Measurements from ENCODE around the gene DDX27. TPM values are rescaled to one million over a fixed set of nuclear protein-coding genes. Genes with fewer than 3 reads are reported as not detected.
"Not testable (repeated sequence)": the region's sequence is repeated elsewhere in the genome, so short reads cannot be mapped to it uniquely, and the experiment has no call there.

Gene DDX27
- polyA plus RNA-seq, 1 donor, result 48.4 TPM

DNA sequence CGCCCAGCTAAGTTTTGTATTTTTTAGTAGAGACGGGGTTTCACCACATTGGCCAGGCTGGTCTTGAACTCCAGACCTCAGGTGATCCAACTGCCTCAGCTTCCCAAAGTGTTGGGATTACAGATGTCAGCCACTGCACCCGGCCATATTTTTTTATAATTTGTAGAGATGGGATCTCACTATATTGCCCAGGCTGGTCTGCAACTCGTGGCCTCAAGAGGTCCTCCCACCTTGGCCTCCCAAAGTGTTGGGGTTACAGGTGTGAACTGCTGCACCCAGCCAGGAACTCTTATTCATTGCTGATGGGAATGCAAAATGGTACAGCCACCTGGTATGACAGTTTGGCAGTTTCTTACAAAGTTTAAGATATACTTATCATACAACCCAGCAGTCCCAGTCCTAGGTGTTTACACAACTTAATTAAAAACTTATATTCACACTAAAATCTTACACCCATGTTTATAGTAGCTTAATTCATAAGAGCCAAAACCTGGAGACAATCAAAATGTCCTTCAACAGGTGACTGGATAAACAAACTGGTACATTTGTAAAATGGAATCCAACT lies 19.4 kb upstream of the DDX27 start:
- no peak for DNase-seq

DNA sequence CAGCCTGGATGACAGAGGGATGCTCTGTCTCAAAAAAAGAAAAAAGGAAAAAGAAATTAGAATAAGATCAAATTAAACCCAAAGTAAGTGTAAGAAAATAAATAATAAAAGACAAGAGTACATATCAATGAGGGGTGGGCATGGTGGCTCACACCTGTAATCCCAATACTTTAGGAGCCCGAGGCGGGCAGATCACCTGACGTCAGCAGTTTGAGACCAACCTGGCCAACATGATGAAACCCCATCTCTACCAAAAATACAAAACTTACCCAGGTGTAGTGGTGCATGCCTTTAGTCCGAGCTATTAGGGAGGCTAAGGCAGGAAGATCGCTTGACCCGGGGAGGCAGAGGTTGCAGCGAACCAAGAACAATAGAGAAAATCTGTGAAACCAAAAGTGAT lies 16.2 kb upstream of the DDX27 start:
- no peak for DNase-seq

DNA sequence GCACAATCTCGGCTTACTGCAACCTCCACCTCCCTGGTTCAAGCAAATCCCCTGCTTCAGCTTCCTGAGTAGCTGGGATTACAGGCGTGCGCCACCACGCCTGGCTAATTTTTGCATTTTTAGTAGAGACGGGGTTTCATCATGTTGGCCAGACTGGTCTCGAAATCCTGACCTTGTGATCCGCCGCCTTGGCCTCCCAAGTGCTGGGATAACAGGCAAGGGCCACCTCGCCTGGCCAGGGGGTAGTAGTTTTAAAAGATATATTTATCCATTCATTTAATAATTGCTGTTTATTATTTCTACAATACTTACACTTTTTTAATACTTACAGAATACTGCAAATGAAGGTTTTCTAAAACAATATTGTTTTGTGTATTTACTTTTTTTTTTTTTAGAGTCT lies 15.5 kb upstream of the DDX27 start:
- no peak for DNase-seq

DNA sequence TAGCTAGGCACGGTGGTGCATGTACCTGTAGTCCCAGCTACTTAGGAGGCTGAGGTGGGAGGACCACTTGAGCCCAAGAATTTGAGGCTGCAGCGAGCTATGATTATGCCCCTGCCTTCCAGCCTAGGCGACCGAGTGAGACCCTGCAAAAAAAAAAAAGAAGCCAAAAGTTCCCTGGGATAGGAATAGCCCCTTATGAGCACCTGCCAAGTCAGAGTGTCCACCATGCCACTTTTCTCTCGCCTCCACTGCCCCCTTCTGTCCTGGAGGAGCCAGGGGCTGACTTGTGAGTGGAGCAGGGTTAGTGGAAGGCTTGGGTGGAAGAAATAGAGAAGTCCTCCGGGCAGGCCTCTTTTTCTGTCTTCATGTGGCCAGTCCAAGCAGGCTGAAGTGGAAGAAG lies 12.1 kb upstream of the DDX27 start:
- no peak for DNase-seq

DNA sequence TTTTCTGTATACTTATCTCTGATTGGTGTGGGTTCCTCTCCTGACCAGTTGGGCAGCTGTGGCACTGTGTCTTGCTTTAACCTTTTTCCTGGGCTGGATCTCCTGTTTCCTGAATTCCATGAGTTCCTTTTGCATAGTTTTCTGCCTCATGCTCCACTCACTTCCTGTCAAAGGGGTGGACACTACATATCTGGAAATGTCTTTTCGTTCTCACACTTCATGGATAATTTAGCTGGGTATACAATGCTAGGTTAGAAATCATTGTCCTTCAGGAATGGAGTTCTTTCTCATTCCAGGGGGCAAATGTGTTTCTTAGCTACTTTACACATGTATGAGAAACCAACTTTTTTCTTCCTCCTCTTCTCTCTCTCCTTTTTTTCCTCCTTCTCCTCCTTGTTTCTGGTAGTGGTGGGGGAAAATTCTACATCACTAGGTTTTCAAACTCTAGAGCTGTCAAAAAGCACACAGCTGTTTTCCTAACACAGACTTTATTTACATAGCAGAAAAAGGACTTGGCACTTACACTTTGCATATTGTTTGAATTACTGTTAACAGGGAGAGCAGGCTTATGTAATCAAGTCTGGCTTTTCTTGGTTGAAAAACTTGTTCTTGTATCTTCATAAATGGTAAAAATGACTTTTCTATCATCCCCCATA lies 9.0 kb upstream of the DDX27 start:
- DNase-seq, result no peak

DNA sequence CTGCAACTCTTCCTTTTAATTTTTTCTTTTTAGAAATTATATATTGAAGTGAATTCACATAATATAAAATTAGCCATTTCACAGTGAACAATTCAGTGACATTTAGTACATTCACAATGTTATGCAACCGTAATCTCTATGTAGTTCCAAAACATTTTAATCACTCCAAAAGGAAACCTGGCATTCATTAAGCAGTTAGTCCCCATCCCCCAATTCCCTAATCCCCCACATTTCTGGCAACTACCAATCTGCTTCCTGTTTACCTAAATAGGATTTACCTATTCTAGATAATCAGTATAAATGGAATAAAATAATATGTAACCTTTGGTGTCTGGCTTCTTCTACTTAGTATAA lies 8.5 kb upstream of the DDX27 start:
- no peak for DNase-seq

DNA sequence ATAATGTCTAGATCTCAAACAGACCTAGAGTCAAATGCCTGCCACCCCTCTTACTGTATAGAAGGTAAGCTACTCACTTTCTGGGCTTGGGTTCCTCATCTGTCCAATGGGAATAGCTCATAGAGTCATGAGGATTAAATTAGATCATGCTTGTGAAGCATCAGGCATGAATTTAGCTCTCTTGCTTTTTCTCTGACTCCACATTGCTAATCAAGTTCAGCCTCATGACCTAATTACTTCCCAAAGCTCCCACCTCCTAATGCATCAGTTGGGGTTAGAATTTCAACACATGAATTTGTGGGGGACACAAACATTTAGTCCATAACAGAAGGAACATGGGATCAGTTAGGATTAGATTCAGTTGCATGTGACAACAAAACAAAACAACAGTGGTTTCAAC lies 4.6 kb upstream of the DDX27 start:
- DNase-seq, result no peak

DNA sequence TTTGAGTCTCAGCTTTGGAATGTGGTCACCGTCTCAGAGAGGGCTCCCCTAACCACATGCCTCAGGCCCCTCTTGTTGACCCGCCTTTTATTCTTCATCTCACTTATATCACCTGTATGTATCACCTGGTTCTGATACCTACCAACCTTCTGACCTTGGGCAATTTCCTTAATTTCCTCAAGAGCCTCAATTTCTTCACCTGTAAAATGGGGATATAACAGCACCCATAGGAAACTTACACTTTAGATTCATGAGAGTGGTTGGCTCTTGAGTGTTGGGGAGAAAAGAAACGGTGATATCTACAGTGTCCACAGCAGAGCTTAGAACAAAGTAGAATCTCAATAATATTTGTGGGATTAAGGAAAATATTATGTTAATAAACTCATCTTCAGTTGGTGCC lies 4.0 kb upstream of the DDX27 start:
- DNase-seq, result no peak

DNA sequence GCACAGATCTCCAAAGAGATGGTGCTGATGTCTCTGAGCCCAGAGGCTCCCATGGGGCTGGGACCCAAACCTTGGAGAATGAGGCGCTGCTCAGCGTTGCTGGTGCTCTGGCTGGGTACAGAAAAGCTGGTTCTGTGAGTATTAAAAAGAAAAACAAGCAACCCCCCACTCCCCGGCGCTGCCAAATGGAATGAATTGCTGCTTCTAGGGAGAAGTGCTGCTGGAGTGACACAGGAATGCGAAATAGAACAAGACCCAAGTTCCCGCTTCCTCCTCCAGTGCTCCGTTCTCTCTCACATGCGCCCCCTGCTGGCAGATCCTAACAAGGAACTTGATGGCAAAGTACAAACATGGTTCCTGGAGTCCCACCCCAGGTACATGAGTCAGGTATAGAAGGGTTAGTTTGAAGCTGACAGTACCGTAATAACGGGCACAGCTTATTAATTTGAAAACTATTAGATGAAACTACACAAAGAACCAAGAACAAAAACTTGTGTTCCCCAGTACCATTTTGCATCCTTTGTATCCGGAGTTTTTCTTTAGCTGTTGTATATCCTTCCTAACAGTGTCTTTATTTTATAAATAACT lies 2.1 kb upstream of the DDX27 start:
- DNase-seq, result peak; percentile 94

DNA sequence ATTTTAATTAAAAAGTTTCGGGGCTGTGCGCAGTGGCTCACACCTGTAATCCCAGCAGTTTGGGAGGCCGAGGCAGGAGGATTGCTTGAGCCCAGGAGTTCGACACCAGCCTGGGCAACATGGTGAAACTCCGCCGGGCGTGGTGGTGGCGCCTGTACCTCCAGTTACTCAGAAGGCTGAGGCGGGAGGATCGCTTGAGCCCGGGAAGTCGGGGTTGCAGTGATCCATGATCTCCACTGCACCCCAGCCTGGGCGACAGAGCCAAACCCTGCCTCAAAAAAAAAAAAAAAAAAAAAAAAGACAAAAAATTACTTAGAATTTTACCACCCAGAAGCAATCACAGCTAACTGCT lies 501 bp upstream of the DDX27 start:
- not testable (repeated sequence) for DNase-seq

DNA sequence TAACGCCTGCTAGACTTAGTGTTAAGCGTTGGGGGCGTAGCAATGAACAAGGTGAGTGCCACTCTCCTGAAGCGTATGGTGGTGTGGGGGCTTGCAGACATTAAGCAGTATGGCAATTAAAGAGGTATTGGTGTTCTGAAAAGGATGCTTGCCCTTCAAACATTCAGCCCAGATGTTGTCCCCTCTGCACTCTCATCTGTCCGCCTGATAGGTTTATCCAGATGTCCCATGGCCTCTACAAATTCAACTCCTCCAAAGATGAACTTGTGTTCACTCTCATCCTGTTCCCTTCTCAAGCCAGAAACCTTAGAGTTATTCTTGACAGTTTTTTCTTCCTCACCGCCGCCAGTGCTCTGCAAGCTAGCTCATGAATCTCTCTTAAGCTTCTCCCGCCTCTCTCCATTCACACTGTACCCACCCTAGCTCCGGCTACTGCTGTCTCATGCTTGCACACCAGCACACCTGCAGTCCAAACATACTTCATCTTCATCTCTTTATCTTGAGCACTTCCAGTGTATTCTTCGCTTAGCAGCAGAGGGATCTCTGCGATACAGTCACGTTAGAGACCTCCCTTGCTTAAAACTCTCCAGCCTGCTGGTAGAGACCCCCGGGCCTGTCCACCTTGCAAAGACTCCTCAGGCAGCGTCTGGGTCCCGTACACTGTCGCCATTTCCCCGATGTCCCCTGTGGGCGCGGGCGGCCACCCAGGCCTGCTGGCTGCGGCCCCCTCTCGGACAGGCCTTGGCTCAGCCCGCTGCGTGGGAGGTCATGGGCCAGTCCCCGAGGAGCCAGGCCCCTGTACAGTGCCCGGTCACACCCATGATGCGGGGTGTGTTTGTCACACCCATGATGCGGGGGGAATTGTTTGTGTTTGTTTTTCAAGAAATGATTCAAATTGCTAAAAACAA lies 962 bp downstream of the DDX27 start:
- DNase-seq, result no peak

DNA sequence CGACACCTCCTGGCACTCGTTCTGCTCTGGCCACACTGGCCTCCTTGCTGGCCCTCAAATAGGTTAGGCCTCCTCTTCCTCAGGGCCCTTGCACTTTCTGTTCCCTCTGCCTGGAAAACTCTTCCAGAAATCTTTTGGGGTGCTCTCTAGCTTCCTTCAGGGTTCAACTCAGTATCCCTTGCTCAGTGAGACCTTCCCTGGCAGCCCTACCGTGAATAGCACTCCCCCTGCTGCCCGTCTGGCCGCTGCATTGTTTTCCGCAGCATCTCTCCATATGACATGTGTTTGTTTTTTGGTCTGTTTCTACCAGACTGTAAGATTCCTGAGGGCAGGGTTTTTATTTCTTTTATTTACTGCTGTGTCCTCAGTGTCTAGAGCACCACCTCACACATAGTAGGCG lies 6.7 kb downstream of the DDX27 start:
- DNase-seq, result no peak

DNA sequence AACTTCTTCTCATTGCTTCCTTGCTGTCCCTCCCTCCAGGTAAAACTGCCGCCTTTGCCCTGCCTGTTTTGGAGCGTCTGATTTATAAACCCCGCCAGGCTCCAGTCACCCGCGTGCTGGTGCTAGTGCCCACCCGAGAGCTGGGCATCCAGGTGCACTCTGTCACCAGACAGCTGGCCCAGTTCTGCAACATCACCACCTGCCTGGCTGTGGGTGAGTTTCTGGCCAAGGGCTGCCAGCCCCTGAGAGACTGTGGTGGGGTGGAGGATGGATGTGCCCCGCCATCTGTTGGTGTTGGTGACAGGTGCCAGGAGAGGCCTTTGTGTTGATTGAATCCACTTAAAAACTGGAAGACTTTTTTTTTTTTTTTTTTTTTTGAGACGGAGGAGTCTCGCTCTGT lies 9.5 kb downstream of the DDX27 start:
- no peak for DNase-seq

DNA sequence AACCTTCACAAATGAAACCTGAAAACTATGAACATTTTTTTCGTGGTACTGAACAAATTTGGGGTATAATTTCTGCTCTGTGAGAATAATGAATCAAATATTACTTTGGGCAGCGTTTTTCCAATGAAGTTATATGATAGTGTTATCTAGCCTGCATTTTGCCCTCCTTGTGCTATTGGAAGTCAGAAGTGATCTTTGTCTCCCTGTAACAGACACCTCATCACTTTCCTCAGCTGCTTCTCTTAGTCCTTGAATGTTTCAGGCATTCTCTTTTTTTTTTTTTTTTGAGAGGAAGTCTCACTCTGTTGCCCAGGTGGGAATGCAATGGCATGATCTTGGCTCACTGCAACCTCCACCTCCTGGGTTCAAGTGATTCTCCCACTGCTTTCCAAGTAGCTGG lies 10.2 kb downstream of the DDX27 start:
- DNase-seq, result no peak

DNA sequence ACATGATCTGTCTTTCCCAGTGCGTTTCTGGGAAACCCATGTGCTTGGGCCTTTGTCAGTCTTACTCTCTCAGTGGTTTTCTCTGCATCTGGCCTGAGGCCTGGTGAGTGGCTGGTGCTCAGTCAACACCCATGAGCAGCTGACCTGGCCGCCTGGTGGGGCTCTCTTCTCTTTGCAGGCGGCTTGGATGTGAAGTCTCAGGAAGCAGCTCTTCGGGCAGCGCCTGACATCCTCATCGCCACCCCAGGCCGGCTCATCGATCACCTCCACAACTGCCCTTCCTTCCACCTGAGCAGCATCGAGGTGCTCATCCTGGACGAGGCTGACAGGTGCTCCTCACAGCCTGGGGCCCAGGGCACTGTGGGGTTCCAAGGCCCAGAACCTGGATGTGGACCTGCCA lies 10.8 kb downstream of the DDX27 start:
- DNase-seq, result no peak

DNA sequence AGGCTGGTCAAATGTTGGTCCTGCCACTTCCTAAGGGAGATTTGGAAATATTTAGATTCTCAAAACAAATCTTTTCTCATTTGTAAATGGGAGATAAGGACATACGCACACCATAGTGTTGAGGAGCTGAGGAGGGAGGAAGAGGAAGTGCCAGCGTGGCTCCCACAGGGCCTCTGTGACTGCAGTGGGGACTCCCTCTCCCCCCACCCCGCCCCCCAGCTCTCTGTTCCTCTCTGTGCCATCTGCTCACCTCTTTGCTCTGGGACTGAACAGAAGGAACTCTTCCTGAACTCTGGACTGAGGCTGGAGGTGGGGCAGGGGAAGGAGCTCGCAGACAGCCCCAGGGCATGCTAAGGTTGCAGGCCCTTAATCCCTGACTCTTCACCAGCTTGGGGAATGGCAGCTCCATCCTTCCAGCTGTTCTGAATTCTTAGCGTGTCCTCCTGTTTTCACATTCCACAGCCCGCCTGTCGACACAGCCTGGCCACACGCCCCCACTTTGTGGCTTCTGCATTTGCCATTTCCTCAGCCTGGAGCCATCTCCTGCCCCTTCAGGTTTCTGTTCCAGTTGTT lies 11.4 kb downstream of the DDX27 start:
- no peak for DNase-seq

DNA sequence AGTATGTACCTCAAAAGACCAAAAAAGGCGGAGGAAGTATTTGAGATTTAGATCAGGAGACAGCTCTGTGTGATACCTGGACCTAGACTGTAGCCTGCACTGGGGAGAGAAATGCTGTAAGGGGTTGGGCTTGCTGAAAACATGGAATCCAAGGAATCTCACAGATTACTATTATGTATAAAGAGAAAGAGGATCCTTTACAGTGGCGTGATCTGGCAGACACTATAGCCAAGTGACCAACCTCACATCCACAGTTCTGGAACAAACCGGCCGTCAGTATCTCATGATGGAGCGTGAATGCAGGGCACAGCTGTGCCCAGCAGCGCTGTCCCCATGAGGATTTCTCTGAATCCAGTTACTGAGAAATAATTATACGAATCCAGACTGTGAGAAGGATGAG lies 12.3 kb downstream of the DDX27 start:
- no peak for DNase-seq

DNA sequence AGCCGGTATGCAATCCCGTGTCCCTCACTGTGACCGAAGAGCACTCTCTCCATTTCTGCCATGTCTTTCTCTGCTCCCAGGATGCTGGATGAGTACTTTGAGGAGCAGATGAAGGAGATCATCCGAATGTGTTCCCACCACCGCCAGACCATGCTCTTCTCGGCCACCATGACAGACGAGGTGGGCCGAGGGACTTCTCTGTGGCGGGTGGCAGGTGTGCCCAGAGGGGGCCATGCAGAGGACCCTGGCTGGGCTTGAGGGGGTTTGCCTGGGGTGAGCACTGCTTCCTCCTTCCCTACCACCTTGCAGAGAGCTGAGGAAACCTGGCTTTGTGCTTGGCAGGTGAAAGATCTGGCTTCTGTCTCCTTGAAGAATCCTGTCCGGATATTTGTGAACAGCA lies 14.0 kb downstream of the DDX27 start:
- no peak for DNase-seq

DNA sequence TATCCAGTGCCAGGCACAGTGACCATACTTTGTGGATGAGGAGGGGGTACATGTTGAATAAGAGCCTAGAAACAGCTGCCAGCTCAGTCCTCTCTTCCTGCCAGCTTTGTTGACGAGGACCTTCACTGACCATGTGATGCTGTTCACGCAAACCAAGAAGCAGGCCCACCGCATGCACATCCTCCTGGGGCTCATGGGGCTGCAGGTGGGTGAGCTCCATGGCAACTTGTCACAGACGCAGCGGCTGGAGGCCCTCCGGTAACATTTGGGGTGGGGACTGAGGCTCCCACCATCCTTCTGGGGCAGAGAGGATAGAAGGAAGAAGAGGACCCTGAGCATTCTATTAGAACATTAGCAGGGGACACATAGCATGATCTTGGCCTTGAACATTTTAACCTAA lies 15.6 kb downstream of the DDX27 start:
- DNase-seq, result no peak

DNA sequence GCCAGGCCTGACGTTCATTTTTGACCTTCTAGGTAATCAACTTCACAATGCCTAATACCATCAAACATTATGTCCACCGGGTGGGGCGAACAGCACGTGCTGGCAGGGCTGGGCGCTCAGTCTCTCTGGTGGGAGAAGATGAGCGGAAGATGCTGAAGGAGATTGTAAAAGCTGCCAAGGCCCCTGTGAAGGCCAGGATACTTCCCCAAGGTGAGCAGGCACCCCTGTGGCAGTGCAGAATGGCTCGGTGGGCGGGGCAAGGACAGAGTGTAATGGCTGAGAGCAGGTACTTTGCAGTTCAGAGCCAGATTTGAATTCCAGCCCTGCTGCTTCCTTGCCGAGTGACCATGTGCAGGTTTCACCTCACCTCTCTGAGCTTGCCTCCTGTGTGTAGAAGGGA lies 17.1 kb downstream of the DDX27 start:
- no peak for DNase-seq

DNA sequence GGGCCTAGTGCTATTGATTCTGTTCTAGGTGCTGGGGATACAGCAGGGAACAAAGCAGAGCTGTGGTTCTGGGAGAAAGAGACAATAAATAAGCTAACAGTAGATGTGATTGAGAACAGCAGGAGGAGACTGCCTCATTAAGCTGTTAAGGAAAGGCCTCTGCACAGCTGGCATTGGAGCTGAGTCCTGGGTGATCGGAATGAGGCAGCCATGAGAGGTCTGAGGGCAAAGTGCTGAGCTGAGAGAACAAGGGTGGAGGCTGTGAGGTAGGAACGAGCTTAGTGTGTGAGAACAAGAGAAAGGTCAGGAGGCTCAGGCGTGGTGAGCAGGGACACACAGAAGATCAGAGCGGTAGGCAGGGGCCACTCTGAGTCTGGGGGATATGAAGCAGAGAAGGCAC lies 18.3 kb downstream of the DDX27 start:
- DNase-seq, result no peak

DNA sequence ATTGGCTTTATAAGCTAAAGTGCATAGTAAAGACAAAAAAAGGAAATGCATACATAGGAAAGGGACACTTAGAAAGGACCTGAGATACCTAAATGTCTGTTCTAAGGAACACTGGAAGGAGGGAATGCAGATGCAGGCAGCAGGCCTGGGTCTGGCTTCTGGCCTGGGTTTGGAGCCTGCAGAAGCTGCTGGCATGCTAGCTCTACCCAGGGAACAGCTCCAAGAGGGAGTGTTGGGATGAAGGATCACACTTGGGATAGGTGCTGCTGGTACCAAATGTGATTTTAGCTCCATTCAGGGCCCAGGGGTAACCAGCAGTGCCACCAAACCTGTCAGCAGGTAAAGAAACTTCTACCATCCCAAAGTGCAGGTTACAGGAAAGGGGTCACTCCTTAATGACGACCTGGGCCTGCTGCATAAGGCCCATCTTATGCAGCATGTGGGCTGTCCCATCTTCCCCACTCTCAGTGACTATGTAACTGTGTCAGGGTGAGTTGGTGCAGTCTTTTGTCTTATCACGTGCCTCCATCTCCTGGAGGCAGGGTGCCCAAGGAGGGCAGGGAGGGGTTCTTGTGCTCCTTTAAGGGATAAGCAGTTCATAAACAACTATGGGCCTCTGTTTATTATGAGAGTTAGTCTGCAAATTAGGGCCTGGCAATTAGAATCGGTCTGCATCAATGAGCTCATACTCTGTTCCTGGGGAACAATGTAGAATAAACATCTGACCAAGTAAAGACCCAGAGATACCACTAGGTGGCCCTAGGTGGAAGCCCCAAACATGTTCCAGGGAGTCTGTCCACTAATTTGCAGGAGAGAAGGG lies 26.9 kb downstream of the DDX27 start:
- peak; percentile 29 for DNase-seq

All from left kidney (tissue), 2 donors.